ENCODE results near the gene PIK3AP1. TPM values are rescaled to one million over a fixed set of nuclear protein-coding genes. Genes with fewer than 3 reads are reported as not detected.

Gene PIK3AP1
- total and polyA plus RNA-seq, 2 of the 8 experiments (the other 6 are each of a cell fraction or from before 2014, with no cell fraction given): 1.9 to 4.5 TPM

DNA sequence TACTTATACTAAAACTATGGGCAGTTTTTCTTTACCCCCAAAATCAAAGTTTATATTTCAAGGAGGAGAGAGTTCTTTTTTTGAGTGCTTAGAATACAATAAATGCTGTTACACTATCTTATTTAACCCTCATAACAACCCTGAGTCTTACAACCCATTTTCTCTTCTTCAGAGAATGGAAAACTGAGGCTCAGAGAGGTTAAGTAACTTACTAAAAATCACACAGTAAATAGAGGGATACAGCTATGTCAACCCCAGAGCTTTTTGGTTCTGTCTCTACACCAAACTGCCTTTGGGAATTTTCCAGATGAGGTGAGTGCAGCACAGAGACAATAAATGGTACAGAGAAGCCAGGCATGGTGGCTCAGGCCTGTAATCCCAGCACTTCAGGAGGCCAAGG is 25.6 kb upstream of the PIK3AP1 start:
- H3K4me3 ChIP-seq (ENCODE audit: extremely low read depth in 1 of 4, insufficient read depth in 2 of 4, low read depth in 3 of 4, low read length in 4 of 4): no peak overlapping the region
- no peak overlapping the region for H3K9ac ChIP-seq (replicated peaks in 1 of 4; ENCODE audit: extremely low read depth in 1 of 4, low read depth in 3 of 4, low read length in 3 of 4)
- POLR2A ChIA-PET (ENCODE audit: partially characterized antibody): no interaction called here
- no peaks in the 10 kb centered on the region for H3K27me3 ChIP-seq (replicated peaks in 1 of 4; ENCODE audit: control insufficient read depth in 3 of 4, extremely low read depth in 1 of 4, insufficient read depth in 3 of 4, low read length in 3 of 4)
- H3K23me2 ChIP-seq (ENCODE audit: low read depth, low read length): no peaks in the 10 kb centered on the region
- H3K9me3 ChIP-seq (ENCODE audit: insufficient read depth in 2 of 2, low read depth in 1 of 2, low read length in 1 of 2): no peaks in the 10 kb centered on the region
- no peak overlapping the region for H3K4me2 ChIP-seq (ENCODE audit: insufficient read depth in 1 of 2, low read depth in 2 of 2, low read length in 2 of 2)
- no peak overlapping the region for H2AK5ac ChIP-seq (ENCODE audit: low read depth, low read length)
- H2BK120ac ChIP-seq (replicated peaks; ENCODE audit: low read depth, low read length): no peak overlapping the region
- no peak overlapping the region for H2BK12ac ChIP-seq (ENCODE audit: low read depth, low read length)
- H4K5ac ChIP-seq (ENCODE audit: insufficient read length, low read depth, low read length): no peak overlapping the region
- no peaks in the 10 kb centered on the region for H3K4me1 ChIP-seq (replicated peaks in 1 of 4; ENCODE audit: control insufficient read depth in 3 of 4, insufficient read depth in 4 of 4, low read length in 3 of 4)
- no peak overlapping the region for H3K56ac ChIP-seq (replicated peaks; ENCODE audit: insufficient read length, low read depth, low read length)
- no peak overlapping the region for H3K23ac ChIP-seq (ENCODE audit: insufficient read length)
- no peaks in the 10 kb centered on the region for H4K20me1 ChIP-seq (replicated peaks in 1 of 2; ENCODE audit: control insufficient read depth in 1 of 2, insufficient read depth in 2 of 2, low read length in 2 of 2)
- DNase-seq (ENCODE audit: low read depth in 1 of 2, low spot score in 2 of 2): no peak
- no peaks in the 10 kb centered on the region for H3K36me3 ChIP-seq (ENCODE audit: control insufficient read depth in 2 of 4, insufficient read depth in 4 of 4, low read length in 3 of 4)
- no peak overlapping the region for H2AFZ ChIP-seq (ENCODE audit: low read length)
- no peak overlapping the region for H4K91ac ChIP-seq (replicated peaks; ENCODE audit: insufficient read length, low read length)
- TF ChIP-seq GTF2F1 (IDR thresholded peaks at IDR 0.05; ENCODE audit: borderline replicate concordance, low read depth, low read length): no peak
- TF ChIP-seq MAX (IDR thresholded peaks at IDR 0.05): no peak
- TF ChIP-seq NANOG (IDR thresholded peaks at IDR 0.05; ENCODE audit: insufficient read depth, low read depth, low read length, poor library complexity, severe bottlenecking): no peak
- no peak for TF ChIP-seq RXRA (IDR thresholded peaks at IDR 0.05; ENCODE audit: insufficient read depth, low read depth, low read length)
- no peak for TF ChIP-seq CTBP2 (IDR thresholded peaks at IDR 0.05; ENCODE audit: borderline replicate concordance, insufficient read depth, insufficient read length, low read length)
- no peak for TF ChIP-seq POLR2AphosphoS5 (IDR thresholded peaks at IDR 0.05; ENCODE audit: low read depth, low read length)
- no peak for FAIRE-seq
- H3K79me2 ChIP-seq (ENCODE audit: control insufficient read depth in 1 of 2, insufficient read depth in 2 of 2, low read length in 2 of 2): no peaks in the 10 kb centered on the region
- H3K27ac ChIP-seq (ENCODE audit: low read depth, low read length): no peak overlapping the region
- no peak overlapping the region for H3K18ac ChIP-seq (ENCODE audit: extremely low read depth, low read length)
- no peak overlapping the region for H3K14ac ChIP-seq (ENCODE audit: insufficient read length)
- no peak overlapping the region for H2BK15ac ChIP-seq (ENCODE audit: low read length)
- no peak overlapping the region for H2BK20ac ChIP-seq (ENCODE audit: low read length)
- H4K8ac ChIP-seq (ENCODE audit: extremely low read depth, insufficient read depth, low read length): no peak overlapping the region
- H2BK5ac ChIP-seq (ENCODE audit: low read depth, low read length): no peak overlapping the region
- CTCF ChIA-PET (ENCODE audit: partially characterized antibody): interaction anchor here (1.0 to 2.0 kb wide), 3 partner anchors 22 to 108 kb away, joined by 3 to 11 read pairs (median 4); no protein-coding TSS in a partner anchor
- H3K4ac ChIP-seq (replicated peaks; ENCODE audit: insufficient read length, low read depth, low read length): no peak overlapping the region
- no peaks in the 10 kb centered on the region for H3K79me1 ChIP-seq (ENCODE audit: low read depth, low read length)

Measured in H1 (cell line).